Measurements from ENCODE around the gene DGCR8.

DGCR8 gene

GRCh38 chr22:20101638-20102037 is 21.6 kb downstream of the DGCR8 start:
- H3K4me3 ChIP-seq (replicated peaks in 1 of 2; ENCODE audit: low read depth in 2 of 2, low read length in 2 of 2): no peak overlapping the region
- no peak for TF ChIP-seq CTCF (IDR thresholded peaks at IDR 0.05; ENCODE audit: low read depth, low read length)
- DNase-seq (ENCODE audit: low read depth in 2 of 2): no peak

GRCh38 chr22:20102203-20102780 is 22.3 kb downstream of the DGCR8 start:
- no peak for TF ChIP-seq CTCF (IDR thresholded peaks at IDR 0.05; ENCODE audit: low read depth, low read length)
- DNase-seq (ENCODE audit: low read depth in 2 of 2): no peak
- H3K4me3 ChIP-seq (replicated peaks in 1 of 2; ENCODE audit: low read depth in 2 of 2, low read length in 2 of 2): no peak overlapping the region

- no peak for DNase-seq (ENCODE audit: low read depth in 2 of 2)
- no peak for TF ChIP-seq CTCF (IDR thresholded peaks at IDR 0.05; ENCODE audit: low read depth, low read length)
- no peak overlapping the region for H3K4me3 ChIP-seq (replicated peaks in 1 of 2; ENCODE audit: low read depth in 2 of 2, low read length in 2 of 2)
These were observed 25.6 kb downstream of the DGCR8 start for GRCh38 chr22:20105456-20106204.

GRCh38 chr22:20106205-20106848 is 26.3 kb downstream of the DGCR8 start:
- DNase-seq (ENCODE audit: low read depth in 2 of 2): no peak
- no peak for TF ChIP-seq CTCF (IDR thresholded peaks at IDR 0.05; ENCODE audit: low read depth, low read length)

GRCh38 chr22:20106849-20107237 is 26.8 kb downstream of the DGCR8 start:
- DNase-seq (ENCODE audit: low read depth in 2 of 2): no peak
- no peak for TF ChIP-seq CTCF (IDR thresholded peaks at IDR 0.05; ENCODE audit: low read depth, low read length)

More at GRCh38 chr22:20106205-20106848, 26.3 kb downstream of the DGCR8 start:
- no peak overlapping the region for H3K4me3 ChIP-seq (replicated peaks in 1 of 2; ENCODE audit: low read depth in 2 of 2, low read length in 2 of 2)

GRCh38 chr22:20107471-20107901 is 27.4 kb downstream of the DGCR8 start:
- TF ChIP-seq CTCF (IDR thresholded peaks at IDR 0.05; ENCODE audit: low read depth, low read length): no peak
- H3K4me3 ChIP-seq (replicated peaks in 1 of 2; ENCODE audit: low read depth in 2 of 2, low read length in 2 of 2): no peak overlapping the region
- DNase-seq (ENCODE audit: low read depth in 2 of 2): no peak

More at GRCh38 chr22:20106849-20107237, 26.8 kb downstream of the DGCR8 start:
- no peak overlapping the region for H3K4me3 ChIP-seq (replicated peaks in 1 of 2; ENCODE audit: low read depth in 2 of 2, low read length in 2 of 2)
